ENCODE measurements around the gene SORCS2.

- TF ChIP-seq FOXA1 (IDR thresholded peaks at IDR 0.05), result no peak
- no peak for TF ChIP-seq FOXM1 (IDR thresholded peaks at IDR 0.05; ENCODE audit: borderline replicate concordance)
- no peak for TF ChIP-seq ZNF384 (IDR thresholded peaks at IDR 0.05)
Measured at GRCh38 chr4:7371210-7371941, 179.0 kb downstream of the SORCS2 start.
